MM.1S (cell line): ENCODE results near the gene HIKESHI.

Experiments
- CTCF ChIP-seq: fragments of 300-600 bp; sonication (generic); IDR thresholded peaks from 2 replicates; pipeline ENCODE4 v1.5.1; 2016; ENCODE audit warnings: antibody characterized with exemption, low read length, mixed read lengths
- EZH2 ChIP-seq: fragments of 300-600 bp; sonication (generic); optimal IDR thresholded peaks from 2 replicates; pipeline ENCODE3; 2017; ENCODE audit warnings: low read depth, mild to moderate bottlenecking, antibody characterized with exemption, low read length, mixed read lengths

GRCh38 chr11:86261328-86261727, 40.7 kb upstream of the HIKESHI start:
- no peak for TF ChIP-seq CTCF
- TF ChIP-seq EZH2 = no peak
